ENCODE results near the gene AMZ1. TPM values are rescaled to one million over a fixed set of nuclear protein-coding genes. Genes with fewer than 3 reads are reported as not detected.

The AMZ1 gene
- total RNA-seq, 2 experiments from 2014 or later: 0.11 to 0.14 TPM

DNA sequence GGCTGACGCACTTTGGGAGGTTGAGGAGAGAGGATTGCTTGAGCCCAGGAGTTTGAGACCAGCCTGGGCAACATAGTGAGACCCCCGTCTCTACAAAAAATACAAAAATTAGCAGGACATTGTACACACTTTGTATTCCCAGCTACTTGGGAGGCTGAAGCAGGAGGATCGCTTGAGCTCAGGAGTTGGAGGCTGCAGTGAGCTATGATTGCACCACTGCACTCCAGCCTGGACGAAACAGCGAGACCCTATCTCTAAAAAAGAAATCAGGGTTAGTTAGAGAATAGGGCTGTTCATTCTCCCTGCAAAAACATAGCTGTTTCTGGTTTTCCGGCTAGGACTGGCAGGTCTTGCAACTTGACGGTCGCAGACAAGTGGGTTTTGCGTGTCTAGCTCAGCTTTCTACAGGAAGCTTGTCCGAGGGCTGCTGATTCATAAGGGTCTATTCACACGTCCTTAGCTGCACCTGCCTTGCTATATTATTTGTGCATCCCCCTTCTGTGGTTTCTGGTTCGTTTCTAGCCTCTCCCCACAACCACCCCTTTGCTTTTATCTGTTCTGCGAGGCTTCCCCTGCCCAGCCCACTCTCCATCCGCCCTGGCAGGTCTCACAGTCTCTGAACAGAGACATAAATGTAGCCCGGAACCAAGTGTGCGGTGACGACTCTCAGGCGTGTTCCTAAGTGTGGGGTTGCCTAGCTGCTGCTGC lies 10.7 kb downstream of the AMZ1 start:
- H3K36me3 Mint-ChIP-seq (ENCODE audit: low read depth): no peaks in the 10 kb centered on the region
- no peak overlapping the region for H3K4me3 Mint-ChIP-seq
- TF ChIP-seq, protein P1, sequence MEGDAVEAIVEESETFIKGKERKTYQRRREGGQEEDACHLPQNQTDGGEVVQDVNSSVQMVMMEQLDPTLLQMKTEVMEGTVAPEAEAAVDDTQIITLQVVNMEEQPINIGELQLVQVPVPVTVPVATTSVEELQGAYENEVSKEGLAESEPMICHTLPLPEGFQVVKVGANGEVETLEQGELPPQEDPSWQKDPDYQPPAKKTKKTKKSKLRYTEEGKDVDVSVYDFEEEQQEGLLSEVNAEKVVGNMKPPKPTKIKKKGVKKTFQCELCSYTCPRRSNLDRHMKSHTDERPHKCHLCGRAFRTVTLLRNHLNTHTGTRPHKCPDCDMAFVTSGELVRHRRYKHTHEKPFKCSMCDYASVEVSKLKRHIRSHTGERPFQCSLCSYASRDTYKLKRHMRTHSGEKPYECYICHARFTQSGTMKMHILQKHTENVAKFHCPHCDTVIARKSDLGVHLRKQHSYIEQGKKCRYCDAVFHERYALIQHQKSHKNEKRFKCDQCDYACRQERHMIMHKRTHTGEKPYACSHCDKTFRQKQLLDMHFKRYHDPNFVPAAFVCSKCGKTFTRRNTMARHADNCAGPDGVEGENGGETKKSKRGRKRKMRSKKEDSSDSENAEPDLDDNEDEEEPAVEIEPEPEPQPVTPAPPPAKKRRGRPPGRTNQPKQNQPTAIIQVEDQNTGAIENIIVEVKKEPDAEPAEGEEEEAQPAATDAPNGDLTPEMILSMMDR (IDR thresholded peaks at IDR 0.05): no peak
- H3K9me3 Mint-ChIP-seq: no peaks in the 10 kb centered on the region
- peak; percentile 94 for ATAC-seq
- intact Hi-C loops (cut with micrococcal nuclease): no loop called here
- peak overlapping the region; percentile 54 for H3K27ac Mint-ChIP-seq
- DNase-seq: peak; percentile 94
- H3K4me1 Mint-ChIP-seq (ENCODE audit: low read depth): peaks cover 23% of the 10 kb centered on the region
- ChIA-PET POLR2A (interaction anchor here (0.6 to 3.2 kb wide), 6 partner anchors 11 to 126 kb away, joined by 3 to 17 read pairs (median 4); no protein-coding TSS in a partner anchor), CTCF (interaction anchor here (0.9 to 6.3 kb wide), 13 partner anchors 9 to 247 kb away, joined by 3 to 92 read pairs (median 5); no protein-coding TSS in a partner anchor)
- peaks cover 10% of the 10 kb centered on the region for H3K27me3 Mint-ChIP-seq

DNA sequence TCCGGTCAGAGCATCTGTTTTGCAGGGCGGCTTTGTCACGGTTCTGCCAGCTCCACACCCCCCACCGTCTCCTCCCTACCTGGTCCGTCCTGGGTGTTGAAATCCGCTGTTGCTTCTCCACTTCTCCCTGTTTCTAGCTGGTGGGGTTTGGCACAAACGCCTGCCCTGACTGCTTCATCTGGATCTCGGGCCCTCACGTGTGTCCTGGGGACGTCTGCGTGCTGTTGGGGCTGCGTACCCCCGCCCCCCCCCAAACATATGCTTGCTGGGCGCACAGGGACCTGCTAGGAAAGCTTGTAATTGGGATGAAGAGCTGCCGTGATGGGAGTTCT lies 11.3 kb downstream of the AMZ1 start:
- Mint-ChIP-seq H3K9me3 (no peaks in the 10 kb centered on the region), H3K27ac (peak overlapping the region; percentile 54), H3K27me3 (peaks cover 10% of the 10 kb centered on the region), H3K36me3 (ENCODE audit: low read depth) (no peaks in the 10 kb centered on the region), H3K4me1 (ENCODE audit: low read depth) (peaks cover 23% of the 10 kb centered on the region), H3K4me3 (peak overlapping the region; percentile 10)
- POLR2A ChIA-PET: interaction anchor here (0.8 to 3.2 kb wide), 4 partner anchors 11 to 28 kb away, joined by 3 to 17 read pairs (median 4); no protein-coding TSS in a partner anchor
- intact Hi-C loops (cut with micrococcal nuclease): no loop called here
- CTCF ChIA-PET: interaction anchor here (0.9 to 6.3 kb wide), 13 partner anchors 9 to 248 kb away, joined by 3 to 92 read pairs (median 5); no protein-coding TSS in a partner anchor
- TF ChIP-seq, protein P1 (IDR thresholded peaks at IDR 0.05): no peak
- ATAC-seq (no peak), DNase-seq (no peak)

DNA sequence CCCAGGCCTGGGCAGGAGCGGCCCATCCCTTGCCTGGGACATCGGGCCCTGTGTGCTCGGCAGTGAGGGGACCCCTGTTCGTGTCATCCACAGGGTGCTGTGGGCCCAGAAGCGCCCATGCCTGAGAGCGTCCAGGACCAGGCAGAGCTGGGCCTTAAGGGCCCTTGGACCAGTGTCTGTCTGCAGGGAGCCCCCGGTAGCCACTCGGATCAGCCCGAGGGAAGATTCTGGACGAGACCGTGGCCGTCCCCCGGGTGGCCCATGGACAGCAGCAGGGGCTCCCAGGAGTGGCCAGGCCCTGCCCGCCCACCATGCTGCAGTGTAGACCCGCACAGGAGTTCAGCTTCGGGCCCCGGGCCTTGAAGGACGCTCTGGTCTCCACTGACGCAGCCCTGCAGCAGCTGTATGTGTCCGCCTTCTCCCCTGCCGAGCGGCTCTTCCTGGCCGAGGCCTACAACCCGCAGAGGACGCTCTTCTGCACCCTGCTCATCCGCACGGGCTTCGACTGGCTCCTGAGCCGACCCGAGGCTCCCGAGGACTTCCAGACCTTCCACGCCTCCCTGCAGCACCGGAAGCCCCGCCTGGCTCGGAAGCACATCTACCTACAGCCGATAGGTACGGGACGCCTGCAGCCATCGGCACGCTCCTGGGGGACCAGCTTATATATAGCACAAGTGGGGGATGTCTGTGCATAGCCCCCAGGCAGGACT lies 12.3 kb downstream of the AMZ1 start:
- ATAC-seq: no peak
- no peak overlapping the region for H3K27ac Mint-ChIP-seq
- no peaks in the 10 kb centered on the region for H3K36me3 Mint-ChIP-seq (ENCODE audit: low read depth)
- H3K4me3 Mint-ChIP-seq: no peak overlapping the region
- no peaks in the 10 kb centered on the region for H3K9me3 Mint-ChIP-seq
- no peak for DNase-seq
- H3K4me1 Mint-ChIP-seq (ENCODE audit: low read depth): peaks cover 23% of the 10 kb centered on the region
- TF ChIP-seq, protein P1 (IDR thresholded peaks at IDR 0.05): no peak
- ChIA-PET POLR2A (interaction anchor here (0.8 to 3.2 kb wide), 4 partner anchors 10 to 33 kb away, joined by 3 to 17 read pairs (median 4); no protein-coding TSS in a partner anchor), CTCF (interaction anchor here (2.0 to 6.3 kb wide), 3 partner anchors 10 to 29 kb away, joined by 11 to 92 read pairs (median 33); no protein-coding TSS in a partner anchor)
- intact Hi-C loops (cut with micrococcal nuclease): no loop called here
- H3K27me3 Mint-ChIP-seq: peaks cover 10% of the 10 kb centered on the region

DNA sequence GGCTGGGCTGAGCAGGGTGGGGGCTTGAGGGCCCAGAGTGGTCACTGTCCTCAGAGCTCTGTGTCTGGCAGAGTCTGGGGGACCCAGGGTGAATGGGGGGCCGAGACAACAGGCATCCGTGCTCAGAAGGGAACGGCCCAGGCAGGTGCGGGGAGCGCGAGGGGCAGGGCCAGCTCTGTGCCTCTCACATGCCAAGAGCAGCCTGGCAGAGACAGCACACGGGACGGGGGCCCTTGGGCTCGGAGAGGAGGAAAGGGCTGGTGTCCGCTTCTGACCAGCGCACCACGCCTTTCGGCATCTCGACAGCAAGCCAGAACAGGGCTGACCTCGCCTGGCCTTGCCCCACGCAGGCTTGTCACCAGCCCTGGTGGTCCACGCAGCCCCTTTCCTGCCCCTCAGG lies 13.4 kb downstream of the AMZ1 start:
- H3K9me3 Mint-ChIP-seq: no peaks in the 10 kb centered on the region
- ATAC-seq: no peak
- H3K27ac Mint-ChIP-seq: no peak overlapping the region
- TF ChIP-seq, protein P1 (IDR thresholded peaks at IDR 0.05): no peak
- no peak for DNase-seq
- intact Hi-C loops (cut with micrococcal nuclease): no loop called here
- POLR2A ChIA-PET: interaction anchor here (0.9 to 3.2 kb wide), 2 partner anchors 9 to 19 kb away, joined by 3 to 17 read pairs; no protein-coding TSS in a partner anchor
- no peaks in the 10 kb centered on the region for H3K36me3 Mint-ChIP-seq (ENCODE audit: low read depth)
- CTCF ChIA-PET: interaction anchor here (1.3 to 6.3 kb wide), 2 partner anchors 8 to 12 kb away, joined by 3 to 92 read pairs; no protein-coding TSS in a partner anchor
- peaks cover 23% of the 10 kb centered on the region for H3K4me1 Mint-ChIP-seq (ENCODE audit: low read depth)
- no peak overlapping the region for H3K4me3 Mint-ChIP-seq
- peaks cover 10% of the 10 kb centered on the region for H3K27me3 Mint-ChIP-seq
